Rectal smooth muscle tissue (tissue), 1 donor: ENCODE results near the gene NUDT6.
"Not testable (repeated sequence)": the region's sequence is repeated elsewhere in the genome, so short reads cannot be mapped to it uniquely, and the experiment has no call there.

Experiments used
- H3K27ac ChIP-seq: one replicate; pipeline ENCODE4 v1.7.0; 2013; ENCODE audit warnings: low read depth, low read length, inconsistent platforms
- H3K27me3 ChIP-seq: one replicate; pipeline ENCODE4 v1.7.0; 2013; ENCODE audit warnings: low read length; ENCODE audit not compliant: control insufficient read depth, insufficient read depth
- H3K36me3 ChIP-seq: one replicate; pipeline ENCODE4 v1.7.0; 2013; ENCODE audit warnings: low read length; ENCODE audit not compliant: control insufficient read depth, insufficient read depth
- H3K4me1 ChIP-seq: one replicate; pipeline ENCODE4 v1.7.0; 2013; ENCODE audit warnings: low read length; ENCODE audit not compliant: control insufficient read depth, insufficient read depth
- H3K4me3 ChIP-seq: one replicate; pipeline ENCODE4 v1.7.0; 2013; ENCODE audit warnings: low read length
- H3K9ac ChIP-seq: one replicate; pipeline ENCODE4 v1.7.0; 2013; ENCODE audit warnings: low read length

NUDT6 gene

GRCh38 chr4:122889726-122890125, 32.7 kb downstream of the NUDT6 start:
- Histone ChIP-seq H3K9ac (no peak overlapping the region), H3K27ac (no peak overlapping the region), H3K4me3 (no peak overlapping the region), H3K36me3 (no peaks in the 10 kb centered on the region), H3K27me3 (no peaks in the 10 kb centered on the region), H3K4me1 (no peaks in the 10 kb centered on the region)

- no peaks in the 10 kb centered on the region for H3K4me1 ChIP-seq
- no peak overlapping the region for H3K27ac ChIP-seq
- no peaks in the 10 kb centered on the region for H3K36me3 ChIP-seq
- H3K4me3 ChIP-seq, result no peak overlapping the region
- H3K9ac ChIP-seq, result no peak overlapping the region
- H3K27me3 ChIP-seq, result no peaks in the 10 kb centered on the region
Measured at GRCh38 chr4:122884499-122884898, 37.9 kb downstream of the NUDT6 start.

- no peaks in the 10 kb centered on the region for H3K4me1 ChIP-seq
- no peak overlapping the region for H3K4me3 ChIP-seq
- H3K36me3 ChIP-seq, result no peaks in the 10 kb centered on the region
- no peak overlapping the region for H3K9ac ChIP-seq
- no peak overlapping the region for H3K27ac ChIP-seq
- no peaks in the 10 kb centered on the region for H3K27me3 ChIP-seq
Measured at GRCh38 chr4:122882857-122883735, 39.3 kb downstream of the NUDT6 start.

- Histone ChIP-seq H3K27me3 (no peaks in the 10 kb centered on the region), H3K27ac (no peak overlapping the region), H3K9ac (no peak overlapping the region), H3K36me3 (no peaks in the 10 kb centered on the region), H3K4me1 (no peaks in the 10 kb centered on the region), H3K4me3 (no peak overlapping the region)
Measured at GRCh38 chr4:122879001-122879400, 43.4 kb downstream of the NUDT6 start.

GRCh38 chr4:122876456-122876855, 45.9 kb downstream of the NUDT6 start:
- Histone ChIP-seq H3K27me3 (no peaks in the 10 kb centered on the region), H3K4me3 (no peak overlapping the region), H3K9ac (no peak overlapping the region), H3K4me1 (no peaks in the 10 kb centered on the region), H3K27ac (no peak overlapping the region), H3K36me3 (no peaks in the 10 kb centered on the region)

- Histone ChIP-seq H3K27me3 (no peaks in the 10 kb centered on the region), H3K4me3 (no peak overlapping the region), H3K9ac (no peak overlapping the region), H3K27ac (no peak overlapping the region), H3K4me1 (no peaks in the 10 kb centered on the region), H3K36me3 (no peaks in the 10 kb centered on the region)
Measured at GRCh38 chr4:122875949-122876348, 46.4 kb downstream of the NUDT6 start.

- Histone ChIP-seq H3K9ac (no peak overlapping the region), H3K4me3 (no peak overlapping the region), H3K27ac (no peak overlapping the region), H3K36me3 (no peaks in the 10 kb centered on the region), H3K4me1 (no peaks in the 10 kb centered on the region), H3K27me3 (no peaks in the 10 kb centered on the region)
Measured at GRCh38 chr4:122873821-122874593, 48.4 kb downstream of the NUDT6 start.

GRCh38 chr4:122873146-122873545, 49.3 kb downstream of the NUDT6 start:
- H3K4me3 ChIP-seq, result no peak overlapping the region
- no peak overlapping the region for H3K27ac ChIP-seq
- no peaks in the 10 kb centered on the region for H3K27me3 ChIP-seq
- H3K36me3 ChIP-seq, result no peaks in the 10 kb centered on the region
- H3K4me1 ChIP-seq, result no peaks in the 10 kb centered on the region
- no peak overlapping the region for H3K9ac ChIP-seq

- not testable (repeated sequence) for H3K4me3 ChIP-seq, H3K27ac ChIP-seq, H3K9ac ChIP-seq, H3K27me3 ChIP-seq, H3K36me3 ChIP-seq
- H3K4me1 ChIP-seq, result peaks cover 15% of the 10 kb centered on the region
Measured at GRCh38 chr4:122868235-122868634, 54.2 kb downstream of the NUDT6 start.

GRCh38 chr4:122865425-122865824, 57.0 kb downstream of the NUDT6 start:
- no peak overlapping the region for H3K9ac ChIP-seq
- no peak overlapping the region for H3K27ac ChIP-seq
- H3K36me3 ChIP-seq, result no peaks in the 10 kb centered on the region
- no peaks in the 10 kb centered on the region for H3K27me3 ChIP-seq
- peaks cover 21% of the 10 kb centered on the region for H3K4me1 ChIP-seq
- H3K4me3 ChIP-seq, result no peak overlapping the region

- H3K36me3 ChIP-seq, result no peaks in the 10 kb centered on the region
- H3K27ac ChIP-seq, result no peak overlapping the region
- H3K9ac ChIP-seq, result no peak overlapping the region
- H3K27me3 ChIP-seq, result no peaks in the 10 kb centered on the region
- H3K4me1 ChIP-seq, result peaks cover 24% of the 10 kb centered on the region
- H3K4me3 ChIP-seq, result no peak overlapping the region
Measured at GRCh38 chr4:122863639-122864038, 58.8 kb downstream of the NUDT6 start.

- H3K4me3 ChIP-seq, result no peak overlapping the region
- no peak overlapping the region for H3K27ac ChIP-seq
- H3K27me3 ChIP-seq, result no peaks in the 10 kb centered on the region
- H3K9ac ChIP-seq, result no peak overlapping the region
- peaks cover 30% of the 10 kb centered on the region for H3K4me1 ChIP-seq
- no peaks in the 10 kb centered on the region for H3K36me3 ChIP-seq
Measured at GRCh38 chr4:122861172-122861943, 61.0 kb downstream of the NUDT6 start.
